Right atrium auricular region (tissue), 2 donors: ENCODE data around the gene CEP57. TPM values are rescaled to one million over a fixed set of nuclear protein-coding genes. Genes with fewer than 3 reads are reported as not detected.

Experiments
- DNase-seq: peaks from one replicate; pipeline ENCODE4 v3.0.0-alpha.2; 2019; ENCODE audit warnings: low spot score
- H3K27ac ChIP-seq, 2 donors: fragments of 200-600 bp; sonication (generic); 1 replicate in 1 of 2; 2 replicates in 1 of 2; pipeline ENCODE4 v1.5.1; 2016 to 2019
- H3K27me3 ChIP-seq, 2 donors: fragments of 200-600 bp; sonication (generic); one replicate each; pipeline versions ENCODE4 v1.5.1 to v1.6.0; 2017 to 2019
- H3K36me3 ChIP-seq: fragments of 200-600 bp; sonication (generic); one replicate; pipeline ENCODE4 v1.5.1; 2016
- H3K4me1 ChIP-seq, 2 donors: fragments of 200-600 bp; sonication (generic); one replicate each; pipeline versions ENCODE4 v1.5.1 to v1.6.0; 2017 to 2019
- H3K4me3 ChIP-seq, 2 donors: fragments of 200-600 bp; sonication (generic); 1 replicate in 1 of 2; 2 replicates in 1 of 2; pipeline ENCODE4 v1.5.1; 2017 to 2019; ENCODE audit warnings: mild to moderate bottlenecking in 1 of 2, moderate library complexity in 1 of 2
- H3K9me3 ChIP-seq, 2 donors: fragments of 200-600 bp; sonication (generic); one replicate each; pipeline ENCODE4 v1.5.1; 2019
- CTCF ChIP-seq, 2 donors: fragments of 200-600 bp; sonication (generic); IDR thresholded peaks; one replicate each; pipeline ENCODE4 v1.5.1; 2019; ENCODE audit warnings: antibody characterized with exemption in 2 of 2
- total RNA-seq, 2 donors: library from RNA; depleted of rRNA; stranded (reverse); fragments of >200 nt; gene quantifications; one replicate each; pipeline ENCODE4 v1.1.0, GENCODE V29; 2016

The CEP57 gene
- total RNA-seq, 2 donors from 2014 or later: 16.1 to 20.0 TPM

GRCh38 chr11:95832763-95833162, 42.5 kb downstream of the CEP57 start:
- no peak overlapping the region for H3K27ac ChIP-seq

GRCh38 chr11:95833378-95833777, 43.1 kb downstream of the CEP57 start:
- Histone ChIP-seq H3K27me3 (no peaks in the 10 kb centered on the region), H3K4me3 (no peak overlapping the region), H3K9me3 (no peaks in the 10 kb centered on the region), H3K4me1 (peaks cover 0 to 5% of the 10 kb centered on the region in 2 donors), H3K27ac (no peak overlapping the region), H3K36me3 (peaks cover 38% of the 10 kb centered on the region)
- no peak for TF ChIP-seq CTCF (IDR thresholded peaks at IDR 0.05)
- no peak for DNase-seq

More at GRCh38 chr11:95832763-95833162, 42.5 kb downstream of the CEP57 start:
- H3K4me3 ChIP-seq: no peak overlapping the region
- H3K36me3 ChIP-seq: peaks cover 38% of the 10 kb centered on the region
- TF ChIP-seq CTCF (IDR thresholded peaks at IDR 0.05): no peak
- H3K27me3 ChIP-seq: no peaks in the 10 kb centered on the region
- no peak for DNase-seq
- no peaks in the 10 kb centered on the region for H3K9me3 ChIP-seq
- peaks cover 0 to 5% of the 10 kb centered on the region in 2 donors for H3K4me1 ChIP-seq

- no peak for TF ChIP-seq CTCF (IDR thresholded peaks at IDR 0.05)
- Histone ChIP-seq H3K36me3 (peaks cover 29% of the 10 kb centered on the region), H3K4me3 (no peak overlapping the region), H3K9me3 (no peaks in the 10 kb centered on the region), H3K4me1 (peaks cover 0 to 5% of the 10 kb centered on the region in 2 donors), H3K27me3 (no peaks in the 10 kb centered on the region), H3K27ac (no peak overlapping the region)
- no peak for DNase-seq
Observed at GRCh38 chr11:95835351-95835750, 45.1 kb downstream of the CEP57 start.

GRCh38 chr11:95835768-95836488, 45.6 kb downstream of the CEP57 start:
- Histone ChIP-seq H3K27ac (peak overlapping the region in 1 of 2 donors; percentile 12), H3K4me1 (peaks cover 0 to 5% of the 10 kb centered on the region in 2 donors), H3K4me3 (no peak overlapping the region), H3K36me3 (peaks cover 29% of the 10 kb centered on the region), H3K9me3 (no peaks in the 10 kb centered on the region), H3K27me3 (no peaks in the 10 kb centered on the region)
- peak; percentile 67 for DNase-seq
- peak; percentile 89 to 90 for TF ChIP-seq CTCF (IDR thresholded peaks at IDR 0.05)

GRCh38 chr11:95845167-95845566, 54.9 kb downstream of the CEP57 start:
- TF ChIP-seq CTCF (IDR thresholded peaks at IDR 0.05): no peak
- Histone ChIP-seq H3K9me3 (no peaks in the 10 kb centered on the region), H3K36me3 (peaks cover 37% of the 10 kb centered on the region), H3K27ac (no peak overlapping the region), H3K27me3 (no peaks in the 10 kb centered on the region), H3K4me3 (no peak overlapping the region), H3K4me1 (no peaks in the 10 kb centered on the region)
- no peak for DNase-seq
